GM12892 (cell line): ENCODE measurements around the gene RASD1.
"Not testable (repeated sequence)": the region's sequence is repeated elsewhere in the genome, so short reads cannot be mapped to it uniquely, and the experiment has no call there.

Experiments
- DNase-seq: peaks from one replicate; pipeline ENCODE4 v3.0.0; 2011; ENCODE audit not compliant: insufficient read length
- FAIRE-seq: peaks from 2 replicates; lab custom pipeline; 2011; peaks lifted over from hg19 to GRCh38; lab: Jason Lieb, UNC
- POLR2A ChIP-seq: IDR thresholded peaks from 2 replicates; pipeline ENCODE4 v1.6.1; 2011; ENCODE audit warnings: low read depth, low read length, control low read depth
- POLR2AphosphoS5 ChIP-seq: IDR thresholded peaks from 2 replicates; pipeline ENCODE4 v1.6.1; 2011; ENCODE audit warnings: low read depth, low read length, control low read depth
- TAF1 ChIP-seq: IDR thresholded peaks from 2 replicates; pipeline ENCODE4 v1.6.1; 2011; ENCODE audit warnings: low read depth, mild to moderate bottlenecking, control low read depth, low read length, borderline replicate concordance

The RASD1 gene

GRCh38 chr17:17491031-17491471 lies 5.1 kb downstream of the RASD1 start:
- no peak for FAIRE-seq
- DNase-seq = no peak
- TF ChIP-seq TAF1 (no peak), POLR2AphosphoS5 (no peak), POLR2A (no peak)

DNA sequence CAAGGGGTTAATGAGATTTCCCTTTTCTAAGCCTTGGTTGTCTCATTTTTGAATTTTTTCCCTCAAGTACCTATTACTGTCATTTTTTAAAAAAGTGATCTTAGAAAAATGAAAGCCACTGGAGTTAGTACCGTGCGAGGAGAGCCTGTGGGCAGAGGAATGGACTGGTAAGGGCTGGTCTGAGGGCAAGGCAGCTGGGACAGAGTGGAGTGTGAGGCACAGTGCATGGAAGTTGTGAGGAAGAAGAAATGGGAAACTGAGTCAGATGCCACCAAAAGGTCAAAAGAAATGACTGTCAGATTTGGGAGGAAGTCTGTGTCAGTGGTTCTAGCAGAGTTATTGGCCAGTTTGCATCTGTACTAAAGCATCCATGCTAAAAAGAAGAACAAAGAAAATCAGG lies 8.2 kb downstream of the RASD1 start:
- TF ChIP-seq TAF1 (no peak), POLR2AphosphoS5 (no peak), POLR2A (no peak)
- DNase-seq (no peak), FAIRE-seq (no peak)

GRCh38 chr17:17486416-17486815 lies 9.8 kb downstream of the RASD1 start:
- not testable (repeated sequence) for DNase-seq, FAIRE-seq

- no peak for FAIRE-seq
- DNase-seq = no peak
- TF ChIP-seq POLR2A = no peak
- TF ChIP-seq POLR2AphosphoS5 = no peak
- no peak for TF ChIP-seq TAF1
These were observed 10.8 kb downstream of the RASD1 start for GRCh38 chr17:17485420-17485819.

GRCh38 chr17:17484451-17484899 lies 11.7 kb downstream of the RASD1 start:
- TF ChIP-seq POLR2A (no peak), POLR2AphosphoS5 (no peak), TAF1 (no peak)
- FAIRE-seq (no peak), DNase-seq (no peak)

DNA sequence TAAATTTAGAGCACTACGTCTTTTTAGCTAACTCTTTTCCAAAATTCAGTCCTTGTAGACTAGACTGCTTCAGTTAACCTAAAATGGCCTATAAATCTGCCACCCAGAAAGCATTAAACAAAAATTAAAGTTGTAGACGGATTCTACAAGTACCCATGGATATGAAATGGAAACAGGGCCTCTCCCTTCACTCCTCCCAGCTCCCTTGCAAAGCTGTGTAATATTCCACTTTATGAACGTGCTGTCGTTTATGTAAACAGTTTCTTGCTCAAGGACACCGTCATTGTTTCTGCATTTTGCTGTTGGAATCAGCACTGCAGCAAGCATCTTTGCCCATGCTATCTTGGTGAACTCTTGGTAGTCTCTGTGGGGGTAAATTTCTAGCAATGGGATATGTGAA lies 14.3 kb downstream of the RASD1 start:
- no peak for TF ChIP-seq TAF1
- no peak for TF ChIP-seq POLR2A
- TF ChIP-seq POLR2AphosphoS5 = no peak
- FAIRE-seq = no peak
- no peak for DNase-seq

DNA sequence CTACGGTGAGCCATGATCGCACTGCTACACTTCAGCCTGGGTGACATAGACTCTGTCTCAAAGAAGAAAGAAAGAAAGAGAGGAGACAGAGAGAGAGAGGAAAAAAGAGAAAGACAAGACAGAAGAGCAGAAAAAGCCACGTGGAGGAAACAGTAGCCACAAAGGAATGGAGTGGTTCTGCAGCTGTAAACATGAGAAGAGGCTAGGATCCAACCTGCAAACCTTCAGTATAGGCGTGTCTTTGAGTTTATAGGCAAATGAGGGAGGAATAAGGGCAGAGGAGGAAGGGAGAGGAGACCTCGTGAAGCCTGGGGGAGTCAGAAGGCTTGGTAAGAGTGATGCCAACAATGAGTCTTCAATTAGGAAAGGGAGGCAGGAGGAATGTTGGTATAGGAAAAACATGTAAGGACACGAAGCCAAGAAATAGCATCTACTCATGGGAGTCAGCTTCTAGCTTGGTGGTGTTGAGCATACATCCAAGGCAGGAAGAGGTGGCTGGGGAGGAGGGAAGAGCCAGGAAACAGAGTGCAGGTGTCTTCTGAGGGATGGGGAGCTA lies 15.5 kb downstream of the RASD1 start:
- TF ChIP-seq TAF1 = no peak
- TF ChIP-seq POLR2A = no peak
- TF ChIP-seq POLR2AphosphoS5 = no peak
- DNase-seq = no peak
- no peak for FAIRE-seq

DNA sequence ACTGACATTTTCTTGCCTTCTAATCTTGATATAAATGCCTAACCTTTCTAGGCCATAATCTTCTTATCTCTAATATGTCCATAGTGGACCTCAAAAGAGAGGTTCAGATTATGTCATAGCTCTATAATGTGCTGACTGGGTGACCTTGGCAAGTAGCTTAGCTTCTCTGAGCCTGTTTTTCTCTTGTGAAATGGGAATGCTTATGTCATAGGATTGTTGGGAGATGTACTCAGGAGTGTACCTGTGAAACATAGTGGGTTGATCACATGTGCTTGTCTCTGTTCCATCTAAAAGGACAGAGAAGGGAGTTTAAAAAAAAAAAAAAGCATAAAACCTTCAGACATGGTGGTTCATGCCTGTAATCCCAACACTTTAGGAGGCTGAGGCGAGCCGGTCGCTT lies 17.0 kb downstream of the RASD1 start:
- DNase-seq (no peak), FAIRE-seq (no peak)
- no peak for TF ChIP-seq POLR2AphosphoS5
- TF ChIP-seq TAF1 = no peak
- no peak for TF ChIP-seq POLR2A

DNA sequence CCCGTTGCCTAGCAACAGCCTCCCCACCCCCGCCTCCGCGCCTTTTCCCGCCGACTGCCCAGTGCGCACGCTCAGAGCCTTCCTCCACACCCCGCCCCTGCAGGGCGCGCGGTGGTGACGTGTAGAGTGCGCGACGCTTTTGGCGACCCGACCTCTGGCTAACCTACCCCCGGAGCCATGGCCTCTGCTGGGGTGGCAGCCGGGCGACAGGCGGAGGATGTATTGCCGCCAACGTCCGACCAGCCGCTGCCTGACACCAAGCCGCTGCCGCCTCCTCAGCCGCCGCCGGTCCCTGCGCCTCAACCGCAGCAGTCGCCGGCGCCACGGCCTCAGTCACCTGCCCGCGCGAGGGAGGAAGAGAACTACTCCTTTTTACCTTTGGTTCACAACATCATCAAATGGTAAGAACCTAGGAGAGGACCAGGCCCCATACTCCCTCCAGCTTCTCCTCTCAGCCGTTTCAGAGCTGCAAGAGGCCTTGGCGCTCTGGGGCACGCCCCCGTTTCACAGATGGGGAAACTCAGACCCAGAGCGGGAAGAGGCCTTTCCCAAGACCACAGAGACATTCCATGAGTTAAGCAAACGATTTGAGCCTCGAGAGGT lies 19.2 kb downstream of the RASD1 start, which contains the start of gene MED9:
Gene MED9 (plus strand): TSS at position 136 of the 603 bp plus-strand sequence. CDS start 42 bp downstream, at position 178.
- peak; percentile 95 for FAIRE-seq
- peak; percentile 67; the same call in 1 of the 2 replicates for TF ChIP-seq POLR2AphosphoS5
- 0 out of 2 replicates have a peak, but pooled peaks have one; percentile 36 for TF ChIP-seq TAF1
- TF ChIP-seq POLR2A = peak; percentile 77; the same call in 1 of the 2 replicates
- peak; percentile 98 for DNase-seq

GRCh38 chr17:17474341-17474740 lies 21.9 kb downstream of the RASD1 start:
- FAIRE-seq (no peak), DNase-seq (no peak)
- TF ChIP-seq POLR2A (no peak), TAF1 (no peak), POLR2AphosphoS5 (no peak)

DNA sequence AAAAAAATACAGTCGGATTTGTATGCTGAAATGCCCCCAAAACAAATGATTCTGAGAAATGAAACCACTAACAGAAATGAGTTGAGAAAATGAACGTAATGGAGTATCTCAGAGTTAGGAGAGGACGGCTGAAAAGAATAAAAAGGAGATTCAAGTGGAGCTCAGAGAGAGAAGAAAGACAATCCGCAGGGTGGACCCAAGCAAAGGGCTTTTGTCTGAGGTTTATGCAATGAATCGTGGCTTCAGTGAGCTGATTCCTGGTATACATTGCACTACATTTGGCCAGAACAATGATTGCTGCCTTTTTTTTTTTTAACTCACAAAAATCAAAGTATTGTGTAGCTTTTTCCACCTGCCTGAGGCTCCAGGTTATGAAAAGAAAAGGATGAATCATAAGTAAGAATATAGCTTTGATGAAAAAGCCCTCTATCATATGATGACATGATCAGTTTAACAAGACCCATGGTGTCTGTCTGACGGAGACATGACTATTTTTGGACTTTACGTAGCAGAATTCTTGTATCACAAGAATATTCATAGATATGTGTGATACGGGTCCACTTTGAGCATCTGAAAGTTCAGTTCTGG lies 23.8 kb downstream of the RASD1 start:
- no peak for DNase-seq
- no peak for FAIRE-seq

More for the DNA sequence above, 23.8 kb downstream of the RASD1 start:
- no peak for TF ChIP-seq POLR2A
- no peak for TF ChIP-seq TAF1
- no peak for TF ChIP-seq POLR2AphosphoS5
